Caco-2 (cell line): ENCODE results near the gene JAG2. TPM values are rescaled to one million over a fixed set of nuclear protein-coding genes. Genes with fewer than 3 reads are reported as not detected.

Experiments used
- BruUV-seq: library from RNA; stranded (reverse); fragments of 400-500 nt; replicated peaks from 2 replicates; lab custom pipeline; 2021; lab: Mats Ljungman, UMichigan
- CTCF ChIA-PET: fragments of 300-600 bp; sonication (Branson Sonifier 250); formaldehyde crosslinking; loops from one replicate; lab custom pipeline; 2022; ENCODE audit warnings: antibody characterized with exemption; lab: Charles Lee
- POLR2A ChIA-PET: fragments of 300-600 bp; sonication (Branson Sonifier 250); formaldehyde crosslinking; loops from one replicate; lab custom pipeline; 2022; ENCODE audit warnings: antibody characterized with exemption; lab: Charles Lee
- DNase-seq, 2 experiments: peaks; one replicate each; pipeline versions ENCODE4 v3.0.0 to v3.0.0-alpha.2; 2020 to 2022
- H3K27me3 ChIP-seq: replicated peaks from 2 replicates; pipeline ENCODE4 v1.6.0; 2011; ENCODE audit warnings: low read length; ENCODE audit not compliant: control insufficient read depth, insufficient read depth
- H3K36me3 ChIP-seq: 2 replicates; pipeline ENCODE4 v1.5.1; 2011; ENCODE audit warnings: low read length; ENCODE audit not compliant: control insufficient read depth, insufficient read depth
- H3K4me1 ChIP-seq: fragments of 250-450 bp; sonication (Bioruptor Pico); 2 replicates; pipeline ENCODE4 v1.5.1; 2020; ENCODE audit warnings: mild to moderate bottlenecking
- H3K4me3 ChIP-seq: 2 replicates; pipeline ENCODE4 v1.5.1; 2011; ENCODE audit warnings: low read depth, mild to moderate bottlenecking, control low read depth, low read length
- H3K9me3 ChIP-seq: fragments of 250-450 bp; sonication (Bioruptor Pico); 2 replicates; pipeline ENCODE4 v1.5.1; 2020; ENCODE audit warnings: mild to moderate bottlenecking, moderate library complexity
- H3K27ac Mint-ChIP-seq: one replicate; pipeline ENCODE4 v1.8.0; 2022; ENCODE audit warnings: mixed read lengths; ENCODE audit not compliant: unreplicated experiment
- H3K27me3 Mint-ChIP-seq: one replicate; pipeline ENCODE4 v1.8.0; 2022; ENCODE audit warnings: mixed read lengths; ENCODE audit not compliant: insufficient read depth, unreplicated experiment
- H3K36me3 Mint-ChIP-seq: one replicate; pipeline ENCODE4 v1.8.0; 2022; ENCODE audit warnings: mild to moderate bottlenecking, mixed read lengths; ENCODE audit not compliant: insufficient read depth, unreplicated experiment
- H3K4me1 Mint-ChIP-seq: one replicate; pipeline ENCODE4 v1.8.0; 2022; ENCODE audit warnings: low read depth, mixed read lengths; ENCODE audit not compliant: unreplicated experiment
- H3K4me3 Mint-ChIP-seq: one replicate; pipeline ENCODE4 v1.8.0; 2022; ENCODE audit warnings: mild to moderate bottlenecking, moderate library complexity, mixed read lengths; ENCODE audit not compliant: unreplicated experiment
- H3K9me3 Mint-ChIP-seq: one replicate; pipeline ENCODE4 v1.8.0; 2022; ENCODE audit warnings: mixed read lengths; ENCODE audit not compliant: unreplicated experiment
- intact Hi-C: fragments of 100-400 bp; cut with micrococcal nuclease; formaldehyde crosslinking; loops from one replicate; pipeline ENCODE4 v1.10.0; 2022; ENCODE audit not compliant: unreplicated experiment
- total RNA-seq: library from RNA; stranded (reverse); gene quantifications from 2 replicates; pipeline ENCODE4 v1.2.3, GENCODE V29; 2022
- TF ChIP-seq, protein P1 (sequence below), 2 experiments: fragments of 200-600 bp in 1 of 2; IDR thresholded peaks; 1 replicate in 1 of 2; 2 replicates in 1 of 2; pipeline versions ENCODE4 v1.5.1 to v1.8.0; 2011 to 2022; ENCODE audit warnings: antibody characterized with exemption in 1 of 2, control low read depth in 1 of 2, inconsistent platforms in 1 of 2, low read depth in 1 of 2, low read length in 1 of 2, mild to moderate bottlenecking in 1 of 2, moderate library complexity in 1 of 2; ENCODE audit not compliant: insufficient read depth in 1 of 2, severe bottlenecking in 1 of 2, unreplicated experiment in 1 of 2

JAG2 gene
- total RNA-seq, 1 experiment from 2014 or later = 43.0 TPM

DNA sequence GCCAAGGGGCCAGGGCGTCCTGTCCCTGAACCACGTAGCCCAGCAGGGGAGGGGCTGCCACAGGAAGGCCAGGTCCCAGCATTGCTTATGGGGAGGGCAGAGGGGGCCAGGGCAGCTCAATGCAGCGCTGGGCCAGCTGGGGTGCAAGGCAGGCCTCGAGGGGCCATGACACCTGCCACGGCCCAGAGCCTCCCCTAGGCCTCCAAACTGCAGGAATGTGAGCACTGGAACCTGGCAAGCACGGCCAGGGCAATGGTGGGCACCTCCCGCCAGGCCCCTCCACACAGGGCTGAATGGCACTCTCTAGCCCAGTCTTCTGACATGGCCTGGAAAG is 70.8 kb downstream of the JAG2 start:
- BruUV-seq = no TSS peak
- DNase-seq = no peak
- intact Hi-C loops = no loop called here
- TF ChIP-seq, protein P1, sequence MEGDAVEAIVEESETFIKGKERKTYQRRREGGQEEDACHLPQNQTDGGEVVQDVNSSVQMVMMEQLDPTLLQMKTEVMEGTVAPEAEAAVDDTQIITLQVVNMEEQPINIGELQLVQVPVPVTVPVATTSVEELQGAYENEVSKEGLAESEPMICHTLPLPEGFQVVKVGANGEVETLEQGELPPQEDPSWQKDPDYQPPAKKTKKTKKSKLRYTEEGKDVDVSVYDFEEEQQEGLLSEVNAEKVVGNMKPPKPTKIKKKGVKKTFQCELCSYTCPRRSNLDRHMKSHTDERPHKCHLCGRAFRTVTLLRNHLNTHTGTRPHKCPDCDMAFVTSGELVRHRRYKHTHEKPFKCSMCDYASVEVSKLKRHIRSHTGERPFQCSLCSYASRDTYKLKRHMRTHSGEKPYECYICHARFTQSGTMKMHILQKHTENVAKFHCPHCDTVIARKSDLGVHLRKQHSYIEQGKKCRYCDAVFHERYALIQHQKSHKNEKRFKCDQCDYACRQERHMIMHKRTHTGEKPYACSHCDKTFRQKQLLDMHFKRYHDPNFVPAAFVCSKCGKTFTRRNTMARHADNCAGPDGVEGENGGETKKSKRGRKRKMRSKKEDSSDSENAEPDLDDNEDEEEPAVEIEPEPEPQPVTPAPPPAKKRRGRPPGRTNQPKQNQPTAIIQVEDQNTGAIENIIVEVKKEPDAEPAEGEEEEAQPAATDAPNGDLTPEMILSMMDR (IDR thresholded peaks at IDR 0.05; ENCODE audit: insufficient read depth in 1 of 2, low read depth in 1 of 2, low read length in 1 of 2, severe bottlenecking in 1 of 2, unreplicated experiment in 1 of 2) = no peak
- H3K27ac Mint-ChIP-seq = no peak overlapping the region
- peaks cover 2% of the 10 kb centered on the region for H3K27me3 Mint-ChIP-seq
- H3K9me3 Mint-ChIP-seq = peaks cover 18% of the 10 kb centered on the region
- peaks cover 4% of the 10 kb centered on the region; the same call in 1 of the 2 replicates for H3K9me3 ChIP-seq
- peaks cover 8% of the 10 kb centered on the region for H3K4me1 ChIP-seq
- peaks cover 16% of the 10 kb centered on the region for H3K36me3 Mint-ChIP-seq
- ChIA-PET POLR2A (no interaction called here), CTCF (interaction anchor here (0.6 kb wide), 1 partner anchor 133 kb away, joined by 5 read pairs; no protein-coding TSS in a partner anchor)
- no peaks in the 10 kb centered on the region for H3K36me3 ChIP-seq
- no peak overlapping the region for H3K4me3 Mint-ChIP-seq
- H3K27me3 ChIP-seq = no peaks in the 10 kb centered on the region
- H3K4me1 Mint-ChIP-seq = no peaks in the 10 kb centered on the region
- no peak overlapping the region for H3K4me3 ChIP-seq

DNA sequence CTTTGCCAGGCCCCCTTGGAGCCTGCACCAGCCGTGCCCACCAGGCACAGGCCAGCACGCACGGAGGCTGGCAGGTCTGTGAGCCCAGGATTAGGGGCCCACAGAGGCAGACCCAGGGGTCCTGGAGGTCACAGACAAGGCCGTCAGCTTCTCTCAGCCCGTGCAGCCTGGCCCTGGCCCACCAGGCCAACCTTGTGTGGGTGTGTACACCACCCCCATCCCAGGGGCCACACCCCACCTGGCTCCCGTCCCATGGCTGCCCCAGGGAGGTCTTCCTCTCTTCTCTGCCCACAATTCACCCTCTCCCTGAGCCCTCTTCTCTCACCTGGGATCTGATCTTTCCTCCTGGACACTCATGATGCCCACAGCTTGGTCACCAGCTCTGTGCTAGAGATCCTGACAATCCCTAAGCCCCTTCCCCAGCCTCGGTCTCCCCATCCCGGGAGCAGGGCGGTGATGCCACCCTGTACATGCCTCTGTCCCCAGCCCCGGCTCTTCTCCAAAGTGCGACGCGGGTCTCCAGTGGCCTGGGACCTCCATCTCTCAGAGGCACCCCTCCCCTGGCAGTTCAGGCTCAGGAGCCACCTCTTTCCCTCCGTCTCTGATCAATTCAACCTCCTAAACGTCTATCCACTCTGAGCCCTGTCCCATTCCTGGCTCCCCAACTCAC is 72.2 kb downstream of the JAG2 start:
- POLR2A ChIA-PET = no interaction called here
- Mint-ChIP-seq H3K27ac (peak overlapping the region; percentile 11), H3K27me3 (peaks cover 2% of the 10 kb centered on the region), H3K4me1 (peaks cover 6% of the 10 kb centered on the region), H3K9me3 (peaks cover 18% of the 10 kb centered on the region), H3K36me3 (peaks cover 27% of the 10 kb centered on the region), H3K4me3 (no peak overlapping the region)
- CTCF ChIA-PET = no interaction called here
- Histone ChIP-seq H3K36me3 (no peaks in the 10 kb centered on the region), H3K27me3 (no peaks in the 10 kb centered on the region), H3K4me1 (peaks cover 22% of the 10 kb centered on the region), H3K4me3 (no peak overlapping the region), H3K9me3 (peaks cover 4% of the 10 kb centered on the region; the same call in 1 of the 2 replicates)
- no TSS peak for BruUV-seq
- no peak for DNase-seq
- TF ChIP-seq, protein P1 (IDR thresholded peaks at IDR 0.05; ENCODE audit: insufficient read depth in 1 of 2, low read depth in 1 of 2, low read length in 1 of 2, severe bottlenecking in 1 of 2, unreplicated experiment in 1 of 2) = no peak
- intact Hi-C loops = no loop called here

DNA sequence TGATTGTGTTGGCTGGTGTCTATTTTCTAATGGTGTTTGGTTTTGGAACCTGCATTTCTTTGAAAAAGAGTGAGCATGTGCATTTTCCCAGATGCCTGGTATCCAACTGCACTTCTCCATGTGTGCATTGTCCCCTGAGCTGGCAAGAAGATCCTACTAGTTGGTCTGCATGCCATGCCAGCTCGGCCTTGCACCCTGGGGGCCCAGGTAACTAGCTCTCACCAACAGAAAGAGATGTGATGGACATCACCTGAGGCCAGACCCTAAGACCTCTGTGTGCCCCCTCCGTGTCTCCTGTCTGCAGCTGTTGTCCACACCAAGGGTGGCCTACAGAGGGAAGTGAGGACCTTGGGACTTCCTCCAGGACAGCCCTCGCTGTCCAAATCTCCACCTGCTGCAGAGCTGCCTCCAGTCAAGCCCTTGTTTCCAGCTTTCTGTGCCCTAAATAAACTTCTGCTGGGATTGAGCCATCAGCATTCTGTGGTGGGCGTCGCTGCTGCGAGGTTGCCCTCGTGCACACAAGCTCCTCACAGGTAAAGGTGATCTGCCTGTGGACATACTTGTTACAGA is 73.3 kb downstream of the JAG2 start:
- POLR2A ChIA-PET = no interaction called here
- peaks cover 2% of the 10 kb centered on the region for H3K27me3 Mint-ChIP-seq
- H3K4me1 Mint-ChIP-seq = peaks cover 6% of the 10 kb centered on the region
- CTCF ChIA-PET = no interaction called here
- BruUV-seq = no TSS peak
- H3K27me3 ChIP-seq = no peaks in the 10 kb centered on the region
- no peak overlapping the region for H3K4me3 ChIP-seq
- TF ChIP-seq, protein P1 (IDR thresholded peaks at IDR 0.05; ENCODE audit: insufficient read depth in 1 of 2, low read depth in 1 of 2, low read length in 1 of 2, severe bottlenecking in 1 of 2, unreplicated experiment in 1 of 2) = no peak
- peaks cover 18% of the 10 kb centered on the region for H3K9me3 Mint-ChIP-seq
- H3K36me3 ChIP-seq = no peaks in the 10 kb centered on the region
- peaks cover 33% of the 10 kb centered on the region for H3K4me1 ChIP-seq
- no peak overlapping the region for H3K4me3 Mint-ChIP-seq
- peaks cover 4% of the 10 kb centered on the region; the same call in 1 of the 2 replicates for H3K9me3 ChIP-seq
- H3K27ac Mint-ChIP-seq = no peak overlapping the region
- intact Hi-C loops = no loop called here
- no peak for DNase-seq
- H3K36me3 Mint-ChIP-seq = peaks cover 27% of the 10 kb centered on the region
